WTC11 (cell line): Measurements from ENCODE around the gene PAPLN. TPM values are rescaled to one million over a fixed set of nuclear protein-coding genes. Genes with fewer than 3 reads are reported as not detected.

Experiments used
- ATAC-seq: fragments of 200-7000 bp; cut with Tn5 transposase; 2 replicates; pipeline ENCODE4 v1.10.0; 2021; ENCODE audit warnings: mild to moderate bottlenecking, moderate library complexity
- CTCF ChIA-PET: fragments of 300-600 bp; sonication (Branson Sonifier 250); formaldehyde crosslinking; loops from one replicate; lab custom pipeline; 2021; ENCODE audit warnings: antibody characterized with exemption; lab: Charles Lee
- POLR2A ChIA-PET: fragments of 350-600 bp; sonication (Branson Sonifier 250); formaldehyde crosslinking; loops from one replicate; lab custom pipeline; 2021; ENCODE audit warnings: antibody characterized with exemption; lab: Charles Lee
- DNase-seq: peaks from one replicate; pipeline ENCODE4 v3.0.0; 2021; ENCODE audit warnings: low spot score
- H3K27ac Mint-ChIP-seq: 2 replicates; pipeline ENCODE4 v1.8.0; 2021; ENCODE audit warnings: mixed read lengths
- H3K27me3 Mint-ChIP-seq: 2 replicates; pipeline ENCODE4 v1.8.0; 2021; ENCODE audit warnings: low read depth, mild to moderate bottlenecking, moderate library complexity, mixed read lengths
- H3K36me3 Mint-ChIP-seq: 2 replicates; pipeline ENCODE4 v1.8.0; 2021; ENCODE audit warnings: mixed read lengths
- H3K4me1 Mint-ChIP-seq: 2 replicates; pipeline ENCODE4 v1.8.0; 2022; ENCODE audit warnings: mixed read lengths
- H3K4me3 Mint-ChIP-seq: 2 replicates; pipeline ENCODE4 v1.8.0; 2021; ENCODE audit warnings: mild to moderate bottlenecking, moderate library complexity, mixed read lengths
- H3K9me3 Mint-ChIP-seq: 2 replicates; pipeline ENCODE4 v1.8.0; 2021; ENCODE audit warnings: mixed read lengths
- ATF1 ChIP-seq: sonication (generic); formaldehyde crosslinking; IDR thresholded peaks from 2 replicates; pipeline ENCODE4 v1.8.1; 2023; ENCODE audit warnings: mild to moderate bottlenecking, moderate library complexity, missing genetic modification reagents
- CREB1 ChIP-seq: sonication (generic); formaldehyde crosslinking; IDR thresholded peaks from 2 replicates; pipeline ENCODE4 v1.8.0; 2023; ENCODE audit warnings: mild to moderate bottlenecking, missing genetic modification reagents
- ESRRA ChIP-seq: sonication (generic); formaldehyde crosslinking; IDR thresholded peaks from 2 replicates; pipeline ENCODE4 v1.8.1; 2022; ENCODE audit warnings: mild to moderate bottlenecking, missing genetic modification reagents, borderline replicate concordance
- FOXP1 ChIP-seq: sonication (generic); formaldehyde crosslinking; IDR thresholded peaks from 2 replicates; pipeline ENCODE4 v1.8.0; 2022; ENCODE audit warnings: missing genetic modification reagents, mild to moderate bottlenecking, moderate library complexity, borderline replicate concordance
- NFE2L1 ChIP-seq: sonication (generic); formaldehyde crosslinking; IDR thresholded peaks from 2 replicates; pipeline ENCODE4 v1.8.1; 2023; ENCODE audit warnings: missing genetic modification reagents
- NFYB ChIP-seq: sonication (generic); formaldehyde crosslinking; conservative IDR thresholded peaks from 2 replicates; pipeline ENCODE4 v1.8.0; 2022; ENCODE audit warnings: low read depth, missing genetic modification reagents
- NR1H2 ChIP-seq: sonication (generic); formaldehyde crosslinking; IDR thresholded peaks from 2 replicates; pipeline ENCODE4 v1.9.0; 2021; ENCODE audit warnings: mild to moderate bottlenecking, moderate library complexity, missing genetic modification reagents
- SOX15 ChIP-seq: fragments of 250-450 bp; sonication (Bioruptor Pico); IDR thresholded peaks from 2 replicates; pipeline ENCODE4 v1.9.0; 2021; ENCODE audit warnings: mild to moderate bottlenecking
- total RNA-seq: library from RNA; stranded (reverse); gene quantifications from 3 replicates; pipeline ENCODE4 v1.2.3, GENCODE V29; 2021
- TF ChIP-seq, protein P1 (sequence below): sonication (generic); formaldehyde crosslinking; IDR thresholded peaks from 2 replicates; pipeline ENCODE4 v1.8.1; 2023; ENCODE audit warnings: mild to moderate bottlenecking, missing genetic modification reagents
- TF ChIP-seq, protein P2 (sequence below): sonication (generic); formaldehyde crosslinking; IDR thresholded peaks from 2 replicates; pipeline ENCODE4 v1.8.0; 2022; ENCODE audit warnings: missing genetic modification reagents
- TF ChIP-seq, protein P3 (sequence below): sonication (generic); formaldehyde crosslinking; IDR thresholded peaks from 2 replicates; pipeline ENCODE4 v1.8.1; 2022; ENCODE audit warnings: low read depth, missing genetic modification reagents, borderline replicate concordance
- TF ChIP-seq, protein P4 (sequence below): fragments of 250-450 bp; sonication (Bioruptor Pico); IDR thresholded peaks from 2 replicates; pipeline ENCODE4 v1.9.0; 2021; ENCODE audit warnings: mild to moderate bottlenecking
- TF ChIP-seq, protein P5 (sequence below): sonication (generic); formaldehyde crosslinking; IDR thresholded peaks from 2 replicates; pipeline ENCODE4 v1.8.0; 2022; ENCODE audit warnings: mild to moderate bottlenecking, missing genetic modification reagents
- TF ChIP-seq, protein P6 (sequence below): sonication (generic); formaldehyde crosslinking; conservative IDR thresholded peaks from 2 replicates; pipeline ENCODE4 v1.8.1; 2022; ENCODE audit warnings: mild to moderate bottlenecking, missing genetic modification reagents
- TF ChIP-seq, protein P7 (sequence below): sonication (generic); formaldehyde crosslinking; IDR thresholded peaks from 2 replicates; pipeline ENCODE4 v1.8.0; 2022; ENCODE audit warnings: mild to moderate bottlenecking, missing genetic modification reagents

PAPLN gene
- total RNA-seq, 1 experiment from 2014 or later = 9.3 TPM

DNA sequence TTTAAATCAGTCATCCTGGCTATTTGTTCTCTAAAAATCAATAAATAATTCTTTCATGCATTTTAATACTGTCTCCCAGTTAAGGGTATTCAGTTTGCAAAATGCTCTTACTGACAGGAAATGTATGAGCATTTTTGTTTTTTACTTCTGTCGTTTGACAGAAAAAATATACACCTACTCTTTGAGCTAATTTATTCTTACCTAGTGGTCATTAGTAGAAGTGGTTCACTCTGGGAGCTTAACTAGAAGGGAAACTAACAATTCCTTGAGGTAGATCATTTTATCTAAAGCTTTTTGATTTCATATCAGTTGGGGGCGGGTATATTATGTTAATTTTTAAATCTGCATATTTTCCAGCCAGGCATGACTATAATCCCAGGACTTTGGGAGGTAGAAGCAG lies 33.8 kb upstream of the PAPLN start:
- Mint-ChIP-seq H3K36me3 (peaks cover 60% of the 10 kb centered on the region), H3K9me3 (peaks cover 4% of the 10 kb centered on the region)
- POLR2A ChIA-PET = interaction anchor here (0.6 kb wide), 1 partner anchor 281 kb away, joined by 3 read pairs; no protein-coding TSS in a partner anchor
- ATAC-seq = no peak
- CTCF ChIA-PET = interaction anchor here (0.9 to 1.5 kb wide), 2 partner anchors 12 to 269 kb away, joined by 3 to 5 read pairs; no protein-coding TSS in a partner anchor
- TF ChIP-seq, protein P1, sequence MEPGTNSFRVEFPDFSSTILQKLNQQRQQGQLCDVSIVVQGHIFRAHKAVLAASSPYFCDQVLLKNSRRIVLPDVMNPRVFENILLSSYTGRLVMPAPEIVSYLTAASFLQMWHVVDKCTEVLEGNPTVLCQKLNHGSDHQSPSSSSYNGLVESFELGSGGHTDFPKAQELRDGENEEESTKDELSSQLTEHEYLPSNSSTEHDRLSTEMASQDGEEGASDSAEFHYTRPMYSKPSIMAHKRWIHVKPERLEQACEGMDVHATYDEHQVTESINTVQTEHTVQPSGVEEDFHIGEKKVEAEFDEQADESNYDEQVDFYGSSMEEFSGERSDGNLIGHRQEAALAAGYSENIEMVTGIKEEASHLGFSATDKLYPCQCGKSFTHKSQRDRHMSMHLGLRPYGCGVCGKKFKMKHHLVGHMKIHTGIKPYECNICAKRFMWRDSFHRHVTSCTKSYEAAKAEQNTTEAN = no peak
- TF ChIP-seq, protein P2, sequence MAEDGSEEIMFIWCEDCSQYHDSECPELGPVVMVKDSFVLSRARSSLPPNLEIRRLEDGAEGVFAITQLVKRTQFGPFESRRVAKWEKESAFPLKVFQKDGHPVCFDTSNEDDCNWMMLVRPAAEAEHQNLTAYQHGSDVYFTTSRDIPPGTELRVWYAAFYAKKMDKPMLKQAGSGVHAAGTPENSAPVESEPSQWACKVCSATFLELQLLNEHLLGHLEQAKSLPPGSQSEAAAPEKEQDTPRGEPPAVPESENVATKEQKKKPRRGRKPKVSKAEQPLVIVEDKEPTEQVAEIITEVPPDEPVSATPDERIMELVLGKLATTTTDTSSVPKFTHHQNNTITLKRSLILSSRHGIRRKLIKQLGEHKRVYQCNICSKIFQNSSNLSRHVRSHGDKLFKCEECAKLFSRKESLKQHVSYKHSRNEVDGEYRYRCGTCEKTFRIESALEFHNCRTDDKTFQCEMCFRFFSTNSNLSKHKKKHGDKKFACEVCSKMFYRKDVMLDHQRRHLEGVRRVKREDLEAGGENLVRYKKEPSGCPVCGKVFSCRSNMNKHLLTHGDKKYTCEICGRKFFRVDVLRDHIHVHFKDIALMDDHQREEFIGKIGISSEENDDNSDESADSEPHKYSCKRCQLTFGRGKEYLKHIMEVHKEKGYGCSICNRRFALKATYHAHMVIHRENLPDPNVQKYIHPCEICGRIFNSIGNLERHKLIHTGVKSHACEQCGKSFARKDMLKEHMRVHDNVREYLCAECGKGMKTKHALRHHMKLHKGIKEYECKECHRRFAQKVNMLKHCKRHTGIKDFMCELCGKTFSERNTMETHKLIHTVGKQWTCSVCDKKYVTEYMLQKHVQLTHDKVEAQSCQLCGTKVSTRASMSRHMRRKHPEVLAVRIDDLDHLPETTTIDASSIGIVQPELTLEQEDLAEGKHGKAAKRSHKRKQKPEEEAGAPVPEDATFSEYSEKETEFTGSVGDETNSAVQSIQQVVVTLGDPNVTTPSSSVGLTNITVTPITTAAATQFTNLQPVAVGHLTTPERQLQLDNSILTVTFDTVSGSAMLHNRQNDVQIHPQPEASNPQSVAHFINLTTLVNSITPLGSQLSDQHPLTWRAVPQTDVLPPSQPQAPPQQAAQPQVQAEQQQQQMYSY = no peak
- TF ChIP-seq, protein P3, sequence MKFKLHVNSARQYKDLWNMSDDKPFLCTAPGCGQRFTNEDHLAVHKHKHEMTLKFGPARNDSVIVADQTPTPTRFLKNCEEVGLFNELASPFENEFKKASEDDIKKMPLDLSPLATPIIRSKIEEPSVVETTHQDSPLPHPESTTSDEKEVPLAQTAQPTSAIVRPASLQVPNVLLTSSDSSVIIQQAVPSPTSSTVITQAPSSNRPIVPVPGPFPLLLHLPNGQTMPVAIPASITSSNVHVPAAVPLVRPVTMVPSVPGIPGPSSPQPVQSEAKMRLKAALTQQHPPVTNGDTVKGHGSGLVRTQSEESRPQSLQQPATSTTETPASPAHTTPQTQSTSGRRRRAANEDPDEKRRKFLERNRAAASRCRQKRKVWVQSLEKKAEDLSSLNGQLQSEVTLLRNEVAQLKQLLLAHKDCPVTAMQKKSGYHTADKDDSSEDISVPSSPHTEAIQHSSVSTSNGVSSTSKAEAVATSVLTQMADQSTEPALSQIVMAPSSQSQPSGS (CRISPR knock-in tag) = no peak
- TF ChIP-seq NFYB (CRISPR knock-in tag) = no peak
- no peak for TF ChIP-seq NFE2L1
- TF ChIP-seq NR1H2 (CRISPR knock-in tag) = no peak
- TF ChIP-seq FOXP1 (CRISPR knock-in tag) = no peak
- TF ChIP-seq CREB1 (CRISPR knock-in tag) = no peak
- no peak for TF ChIP-seq ESRRA (CRISPR knock-in tag)
- TF ChIP-seq, protein P4, sequence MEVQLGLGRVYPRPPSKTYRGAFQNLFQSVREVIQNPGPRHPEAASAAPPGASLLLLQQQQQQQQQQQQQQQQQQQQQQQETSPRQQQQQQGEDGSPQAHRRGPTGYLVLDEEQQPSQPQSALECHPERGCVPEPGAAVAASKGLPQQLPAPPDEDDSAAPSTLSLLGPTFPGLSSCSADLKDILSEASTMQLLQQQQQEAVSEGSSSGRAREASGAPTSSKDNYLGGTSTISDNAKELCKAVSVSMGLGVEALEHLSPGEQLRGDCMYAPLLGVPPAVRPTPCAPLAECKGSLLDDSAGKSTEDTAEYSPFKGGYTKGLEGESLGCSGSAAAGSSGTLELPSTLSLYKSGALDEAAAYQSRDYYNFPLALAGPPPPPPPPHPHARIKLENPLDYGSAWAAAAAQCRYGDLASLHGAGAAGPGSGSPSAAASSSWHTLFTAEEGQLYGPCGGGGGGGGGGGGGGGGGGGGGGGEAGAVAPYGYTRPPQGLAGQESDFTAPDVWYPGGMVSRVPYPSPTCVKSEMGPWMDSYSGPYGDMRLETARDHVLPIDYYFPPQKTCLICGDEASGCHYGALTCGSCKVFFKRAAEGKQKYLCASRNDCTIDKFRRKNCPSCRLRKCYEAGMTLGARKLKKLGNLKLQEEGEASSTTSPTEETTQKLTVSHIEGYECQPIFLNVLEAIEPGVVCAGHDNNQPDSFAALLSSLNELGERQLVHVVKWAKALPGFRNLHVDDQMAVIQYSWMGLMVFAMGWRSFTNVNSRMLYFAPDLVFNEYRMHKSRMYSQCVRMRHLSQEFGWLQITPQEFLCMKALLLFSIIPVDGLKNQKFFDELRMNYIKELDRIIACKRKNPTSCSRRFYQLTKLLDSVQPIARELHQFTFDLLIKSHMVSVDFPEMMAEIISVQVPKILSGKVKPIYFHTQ (CRISPR knock-in tag) = no peak
- no peak for TF ChIP-seq SOX15
- no peak for TF ChIP-seq ATF1 (CRISPR knock-in tag)
- TF ChIP-seq, protein P5, sequence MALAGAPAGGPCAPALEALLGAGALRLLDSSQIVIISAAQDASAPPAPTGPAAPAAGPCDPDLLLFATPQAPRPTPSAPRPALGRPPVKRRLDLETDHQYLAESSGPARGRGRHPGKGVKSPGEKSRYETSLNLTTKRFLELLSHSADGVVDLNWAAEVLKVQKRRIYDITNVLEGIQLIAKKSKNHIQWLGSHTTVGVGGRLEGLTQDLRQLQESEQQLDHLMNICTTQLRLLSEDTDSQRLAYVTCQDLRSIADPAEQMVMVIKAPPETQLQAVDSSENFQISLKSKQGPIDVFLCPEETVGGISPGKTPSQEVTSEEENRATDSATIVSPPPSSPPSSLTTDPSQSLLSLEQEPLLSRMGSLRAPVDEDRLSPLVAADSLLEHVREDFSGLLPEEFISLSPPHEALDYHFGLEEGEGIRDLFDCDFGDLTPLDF (CRISPR knock-in tag) = no peak
- TF ChIP-seq, protein P6, sequence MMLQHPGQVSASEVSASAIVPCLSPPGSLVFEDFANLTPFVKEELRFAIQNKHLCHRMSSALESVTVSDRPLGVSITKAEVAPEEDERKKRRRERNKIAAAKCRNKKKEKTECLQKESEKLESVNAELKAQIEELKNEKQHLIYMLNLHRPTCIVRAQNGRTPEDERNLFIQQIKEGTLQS = no peak
- TF ChIP-seq, protein P7, sequence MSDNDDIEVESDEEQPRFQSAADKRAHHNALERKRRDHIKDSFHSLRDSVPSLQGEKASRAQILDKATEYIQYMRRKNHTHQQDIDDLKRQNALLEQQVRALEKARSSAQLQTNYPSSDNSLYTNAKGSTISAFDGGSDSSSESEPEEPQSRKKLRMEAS (CRISPR knock-in tag) = no peak
- TF ChIP-seq, all 79 proteins: peak for 0
- no peak for DNase-seq
- peaks cover 10% of the 10 kb centered on the region for H3K4me1 Mint-ChIP-seq
- H3K27ac Mint-ChIP-seq = no peak overlapping the region
- H3K27me3 Mint-ChIP-seq = no peaks in the 10 kb centered on the region
- no peak overlapping the region for H3K4me3 Mint-ChIP-seq
